Calu3 (cell line): ENCODE data around the gene TOR4A. TPM values are rescaled to one million over a fixed set of nuclear protein-coding genes. Genes with fewer than 3 reads are reported as not detected.
A peak's percentile ranks its signal among the peaks of the same experiment; 100 is the strongest.

ENCODE experiments used
- BruUV-seq: library from RNA; stranded (reverse); fragments of 400-500 nt; replicated peaks from 2 replicates; lab custom pipeline; 2021; lab: Mats Ljungman, UMichigan
- CTCF ChIA-PET: fragments of 300-600 bp; sonication (Branson Sonifier 250); formaldehyde crosslinking; loops from one replicate; lab custom pipeline; 2022; ENCODE audit warnings: antibody characterized with exemption; lab: Charles Lee
- DNase-seq: peaks from one replicate; pipeline ENCODE4 v3.0.0; 2022
- H3K27ac Mint-ChIP-seq: one replicate; pipeline ENCODE4 v1.8.0; 2022; ENCODE audit warnings: mixed read lengths; ENCODE audit not compliant: unreplicated experiment
- H3K27me3 Mint-ChIP-seq: one replicate; pipeline ENCODE4 v1.8.0; 2022; ENCODE audit warnings: mixed read lengths; ENCODE audit not compliant: unreplicated experiment
- H3K36me3 Mint-ChIP-seq: one replicate; pipeline ENCODE4 v1.8.0; 2022; ENCODE audit warnings: mild to moderate bottlenecking, moderate library complexity, mixed read lengths; ENCODE audit not compliant: insufficient read depth, unreplicated experiment
- H3K4me1 Mint-ChIP-seq: one replicate; pipeline ENCODE4 v1.8.0; 2022; ENCODE audit warnings: mild to moderate bottlenecking, low read depth, mixed read lengths; ENCODE audit not compliant: unreplicated experiment
- H3K4me3 Mint-ChIP-seq: one replicate; pipeline ENCODE4 v1.8.0; 2022; ENCODE audit warnings: mild to moderate bottlenecking, low read depth, moderate library complexity, mixed read lengths; ENCODE audit not compliant: unreplicated experiment
- H3K9me3 Mint-ChIP-seq: one replicate; pipeline ENCODE4 v1.8.0; 2022; ENCODE audit warnings: low read depth, mixed read lengths; ENCODE audit not compliant: unreplicated experiment
- CTCF ChIP-seq: fragments of 200-600 bp; IDR thresholded peaks from one replicate; pipeline ENCODE4 v1.8.0; 2022; ENCODE audit warnings: antibody characterized with exemption; ENCODE audit not compliant: unreplicated experiment
- intact Hi-C: fragments of 100-400 bp; cut with micrococcal nuclease; formaldehyde crosslinking; loops from one replicate; pipeline ENCODE4 v1.10.0; 2022; ENCODE audit not compliant: unreplicated experiment
- total RNA-seq: library from RNA; stranded (reverse); gene quantifications from 2 replicates; pipeline ENCODE4 v1.2.3, GENCODE V29; 2022

The TOR4A gene
- total RNA-seq, 1 experiment from 2014 or later, result 51.8 TPM

GRCh38 chr9:137293094-137293481, 15.6 kb downstream of the TOR4A start:
- H3K9me3 Mint-ChIP-seq, result no peaks in the 10 kb centered on the region
- peak overlapping the region; percentile 96 for H3K27ac Mint-ChIP-seq
- TF ChIP-seq CTCF, result no peak
- H3K4me3 Mint-ChIP-seq, result peak overlapping the region; percentile 57
- BruUV-seq, result TSS peak; percentile 65
- intact Hi-C loops, result loop anchor here (10.0 kb wide), 1 partner anchor 122 kb away; no protein-coding TSS in a partner anchor
- peaks cover 27% of the 10 kb centered on the region for H3K4me1 Mint-ChIP-seq
- no peaks in the 10 kb centered on the region for H3K27me3 Mint-ChIP-seq
- peaks cover 35% of the 10 kb centered on the region for H3K36me3 Mint-ChIP-seq
- no peak for DNase-seq
- CTCF ChIA-PET, result interaction anchor here (0.7 to 1.7 kb wide), 4 partner anchors 16 to 600 kb away, joined by 3 to 7 read pairs (median 6); partner anchors contain the start of genes ENTPD8 and TOR4A

DNA sequence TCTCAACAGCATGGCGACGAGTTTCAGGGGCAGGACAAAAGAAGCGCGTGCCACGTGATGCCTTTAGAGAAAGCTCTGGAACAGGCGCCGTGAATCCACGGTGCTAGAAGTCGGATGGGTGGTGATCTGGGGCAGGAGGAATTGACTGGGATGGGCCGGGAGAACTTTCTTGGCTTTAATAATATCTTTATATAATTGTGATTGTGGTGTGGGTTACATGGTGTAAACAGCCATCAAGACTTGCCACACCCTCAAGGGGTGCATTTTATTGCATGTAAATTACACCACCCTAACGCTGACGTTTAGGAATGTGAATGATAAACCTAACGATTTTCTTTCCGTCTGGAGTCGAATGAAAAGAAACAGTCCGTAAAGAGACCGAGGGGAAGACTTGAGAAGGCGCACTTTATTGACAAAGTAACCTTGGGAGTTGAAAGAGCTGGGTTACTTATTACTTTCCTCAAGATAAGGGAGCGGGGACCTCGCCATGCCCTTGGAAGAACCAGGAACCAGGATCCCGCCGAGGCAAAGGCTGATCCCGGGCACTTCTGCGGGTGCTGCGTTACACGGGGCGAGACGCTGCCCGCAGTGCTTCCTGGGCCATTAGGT, 16.1 kb downstream of the TOR4A start:
- TF ChIP-seq CTCF, result no peak
- CTCF ChIA-PET, result interaction anchor here (0.7 to 1.7 kb wide), 5 partner anchors 17 to 600 kb away, joined by 3 to 7 read pairs (median 5); partner anchors contain the start of genes ENTPD8, EXD3, NOXA1 and TOR4A
- peak; percentile 84 for DNase-seq
- BruUV-seq, result no TSS peak
- no peaks in the 10 kb centered on the region for H3K9me3 Mint-ChIP-seq
- H3K4me3 Mint-ChIP-seq, result peak overlapping the region; percentile 57
- intact Hi-C loops, result loop anchor here (10.0 kb wide), 1 partner anchor 121 kb away; no protein-coding TSS in a partner anchor
- peaks cover 27% of the 10 kb centered on the region for H3K4me1 Mint-ChIP-seq
- H3K36me3 Mint-ChIP-seq, result peaks cover 37% of the 10 kb centered on the region
- H3K27ac Mint-ChIP-seq, result peak overlapping the region; percentile 96
- no peaks in the 10 kb centered on the region for H3K27me3 Mint-ChIP-seq

GRCh38 chr9:137294091-137294680, 16.7 kb downstream of the TOR4A start:
- peaks cover 27% of the 10 kb centered on the region for H3K4me1 Mint-ChIP-seq
- H3K36me3 Mint-ChIP-seq, result peaks cover 43% of the 10 kb centered on the region
- BruUV-seq, result TSS peak; percentile 22
- no peaks in the 10 kb centered on the region for H3K9me3 Mint-ChIP-seq
- TF ChIP-seq CTCF, result no peak
- no peaks in the 10 kb centered on the region for H3K27me3 Mint-ChIP-seq
- H3K27ac Mint-ChIP-seq, result peak overlapping the region; percentile 96
- peak; percentile 82 for DNase-seq
- intact Hi-C loops, result loop anchor here (10.0 kb wide), 1 partner anchor 121 kb away; no protein-coding TSS in a partner anchor
- CTCF ChIA-PET, result interaction anchor here (0.9 to 1.7 kb wide), 4 partner anchors 17 to 147 kb away, joined by 3 to 7 read pairs (median 6); partner anchors contain the start of genes ENTPD8, EXD3, NOXA1 and TOR4A
- peak overlapping the region; percentile 57 for H3K4me3 Mint-ChIP-seq

DNA sequence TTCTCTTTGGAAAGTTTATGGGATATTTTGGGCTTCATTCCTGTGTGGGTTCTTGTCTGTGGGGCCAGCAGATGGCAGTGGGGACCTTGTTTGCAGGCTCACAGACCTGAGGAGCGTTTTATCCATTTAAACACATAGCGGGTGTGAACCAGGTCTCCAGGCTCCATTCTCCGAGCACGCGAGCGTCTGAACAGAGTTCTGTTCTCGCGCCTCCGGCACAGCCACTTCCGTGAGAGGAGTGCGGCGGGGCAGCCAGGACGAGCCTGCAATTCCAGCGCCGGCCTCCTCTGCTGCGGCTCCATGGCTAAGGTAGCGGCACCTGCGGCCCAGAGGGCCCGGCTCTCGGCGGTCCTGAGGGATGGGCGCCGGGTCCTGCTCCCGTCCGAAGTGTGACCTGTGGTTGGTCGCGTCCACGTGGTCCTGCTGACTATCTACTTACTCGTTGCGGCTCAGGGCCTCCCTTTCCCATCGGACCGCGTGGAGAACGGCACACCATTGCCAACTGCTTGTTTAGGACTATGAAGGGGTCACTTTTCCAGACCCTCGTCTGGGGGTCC, 17.2 kb downstream of the TOR4A start:
- no TSS peak for BruUV-seq
- peaks cover 46% of the 10 kb centered on the region for H3K36me3 Mint-ChIP-seq

More for the DNA sequence above, 17.2 kb downstream of the TOR4A start:
- peaks cover 27% of the 10 kb centered on the region for H3K4me1 Mint-ChIP-seq
- TF ChIP-seq CTCF, result no peak
- peak overlapping the region; percentile 57 for H3K4me3 Mint-ChIP-seq
- no peak for DNase-seq
- no peaks in the 10 kb centered on the region for H3K9me3 Mint-ChIP-seq
- intact Hi-C loops, result loop anchor here (10.0 kb wide), 1 partner anchor 120 kb away; no protein-coding TSS in a partner anchor
- H3K27me3 Mint-ChIP-seq, result no peaks in the 10 kb centered on the region
- CTCF ChIA-PET, result interaction anchor here (1.5 to 1.7 kb wide), 2 partner anchors 18 to 58 kb away, joined by 6 to 7 read pairs; partner anchors contain the start of gene TOR4A
- H3K27ac Mint-ChIP-seq, result peak overlapping the region; percentile 96
